Measurements from ENCODE around the gene ZRANB3.
"Not testable (repeated sequence)": the region's sequence is repeated elsewhere in the genome, so short reads cannot be mapped to it uniquely, and the experiment has no call there.

DNA sequence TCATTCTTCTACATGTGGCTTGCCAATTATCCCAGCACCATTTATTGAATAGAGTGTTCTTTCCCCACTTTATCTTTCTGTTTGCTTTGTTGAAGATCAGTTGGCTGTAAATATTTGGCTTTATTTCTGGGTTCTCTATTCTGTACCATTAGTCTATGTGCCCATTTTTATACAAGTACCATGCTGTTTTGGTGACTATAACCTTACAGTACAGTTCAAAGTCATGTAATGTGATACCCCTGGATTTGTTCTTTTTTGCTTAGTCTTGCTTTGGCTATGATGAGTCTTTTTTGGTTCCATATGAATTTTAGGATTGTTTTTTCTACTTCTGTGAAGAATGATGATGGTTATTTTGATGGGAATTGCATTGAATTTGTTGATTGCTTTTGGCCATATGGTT lies 243.9 kb downstream of the ZRANB3 start:
- not testable (repeated sequence) for TF ChIP-seq CTCF, POLR2A, POLR2AphosphoS5 (IDR thresholded peaks at IDR 0.05)
